Measurements from ENCODE around the gene VPS26C.

Gene VPS26C

GRCh38 chr21:37278199-37278598 lies 11.1 kb upstream of the VPS26C start:
- no peak for TF ChIP-seq TAF1 (IDR thresholded peaks at IDR 0.05; ENCODE audit: borderline replicate concordance, low read depth, low read length)
- no peak for TF ChIP-seq POLR2A (IDR thresholded peaks at IDR 0.05; ENCODE audit: low read depth, low read length)
- no peak for TF ChIP-seq POLR2AphosphoS5 (IDR thresholded peaks at IDR 0.05; ENCODE audit: low read depth, low read length)
- DNase-seq (ENCODE audit: insufficient read length) (no peak), FAIRE-seq (no peak)

DNA sequence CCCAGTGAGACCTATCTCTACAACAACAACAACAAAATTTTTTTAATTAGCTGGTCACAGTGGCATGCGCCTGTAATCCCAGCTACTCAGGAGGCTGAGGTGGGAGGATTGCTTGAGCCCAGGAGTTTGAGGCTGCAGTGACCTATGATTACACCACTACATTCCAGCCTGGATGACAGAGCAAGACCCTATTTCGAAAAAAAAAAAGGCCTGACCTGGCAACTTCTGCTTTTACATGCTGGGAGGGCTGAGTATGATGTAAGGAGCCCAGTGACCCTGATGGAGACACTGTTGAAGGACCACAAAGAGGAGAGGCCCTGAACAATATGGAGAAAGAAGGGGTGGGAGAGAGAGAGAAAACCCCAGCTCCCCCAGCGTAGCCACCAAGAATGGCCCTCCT lies 9.2 kb upstream of the VPS26C start:
- TF ChIP-seq POLR2AphosphoS5 (IDR thresholded peaks at IDR 0.05; ENCODE audit: low read depth, low read length) = no peak
- TF ChIP-seq TAF1 (IDR thresholded peaks at IDR 0.05; ENCODE audit: borderline replicate concordance, low read depth, low read length) = no peak
- TF ChIP-seq POLR2A (IDR thresholded peaks at IDR 0.05; ENCODE audit: low read depth, low read length) = no peak
- no peak for FAIRE-seq
- DNase-seq (ENCODE audit: insufficient read length) = no peak

GRCh38 chr21:37273911-37274690 lies 7.0 kb upstream of the VPS26C start:
- no peak for TF ChIP-seq POLR2A (IDR thresholded peaks at IDR 0.05; ENCODE audit: low read depth, low read length)
- TF ChIP-seq POLR2AphosphoS5 (IDR thresholded peaks at IDR 0.05; ENCODE audit: low read depth, low read length) = no peak
- TF ChIP-seq TAF1 (IDR thresholded peaks at IDR 0.05; ENCODE audit: borderline replicate concordance, low read depth, low read length) = no peak
- FAIRE-seq = peak; percentile 73
- DNase-seq (ENCODE audit: insufficient read length) = no peak

- TF ChIP-seq POLR2A (IDR thresholded peaks at IDR 0.05; ENCODE audit: low read depth, low read length) = no peak
- no peak for TF ChIP-seq TAF1 (IDR thresholded peaks at IDR 0.05; ENCODE audit: borderline replicate concordance, low read depth, low read length)
- no peak for TF ChIP-seq POLR2AphosphoS5 (IDR thresholded peaks at IDR 0.05; ENCODE audit: low read depth, low read length)
- FAIRE-seq (no peak), DNase-seq (ENCODE audit: insufficient read length) (no peak)
Measured at GRCh38 chr21:37273440-37273839, 6.3 kb upstream of the VPS26C start.

- TF ChIP-seq POLR2AphosphoS5 (IDR thresholded peaks at IDR 0.05; ENCODE audit: low read depth, low read length) = no peak
- FAIRE-seq (no peak), DNase-seq (ENCODE audit: insufficient read length) (no peak)
Measured at GRCh38 chr21:37272897-37273296, 5.8 kb upstream of the VPS26C start.

DNA sequence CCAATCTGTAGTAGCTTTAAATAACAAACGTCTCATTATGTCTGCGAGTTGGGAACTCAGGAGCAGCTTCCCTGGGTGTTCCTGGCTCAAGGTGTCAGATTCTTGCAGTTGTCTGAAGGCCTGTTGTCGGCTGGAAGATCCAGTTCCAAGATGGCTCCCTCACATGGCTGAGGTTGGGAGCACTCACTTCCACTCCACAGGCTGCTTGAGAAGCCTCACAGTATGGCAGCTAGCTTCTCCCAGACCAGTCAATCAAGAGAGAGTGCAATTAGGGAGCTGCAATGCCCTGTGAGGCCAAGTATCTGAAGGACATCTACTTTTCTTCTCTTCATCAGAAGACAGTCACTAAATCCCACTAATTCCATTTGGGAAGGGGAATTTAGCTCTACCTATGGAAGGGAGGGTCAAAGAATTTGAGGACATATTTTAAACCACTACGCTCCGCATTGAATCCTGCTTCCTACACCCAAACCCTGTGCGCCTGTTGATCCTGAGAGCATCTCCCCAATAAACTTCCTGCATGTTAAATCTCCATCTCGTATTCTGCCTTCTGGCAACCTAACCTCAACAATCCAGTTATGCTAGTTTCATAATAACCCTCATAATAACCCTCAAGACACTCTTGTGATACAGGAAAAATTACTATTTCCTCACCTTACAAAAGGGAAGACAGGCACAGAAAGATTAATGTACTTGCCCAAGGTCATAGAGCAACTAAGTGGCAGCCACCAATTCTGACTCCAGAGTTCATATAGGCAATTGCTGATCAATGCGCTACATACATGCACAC lies 3.6 kb upstream of the VPS26C start:
- TF ChIP-seq TAF1 (IDR thresholded peaks at IDR 0.05; ENCODE audit: borderline replicate concordance, low read depth, low read length) = no peak
- no peak for TF ChIP-seq POLR2A (IDR thresholded peaks at IDR 0.05; ENCODE audit: low read depth, low read length)
- no peak for TF ChIP-seq POLR2AphosphoS5 (IDR thresholded peaks at IDR 0.05; ENCODE audit: low read depth, low read length)
- DNase-seq (ENCODE audit: insufficient read length) = no peak
- no peak for FAIRE-seq

GRCh38 chr21:37269481-37269880 lies 2.3 kb upstream of the VPS26C start:
- DNase-seq (ENCODE audit: insufficient read length) (no peak), FAIRE-seq (no peak)

DNA sequence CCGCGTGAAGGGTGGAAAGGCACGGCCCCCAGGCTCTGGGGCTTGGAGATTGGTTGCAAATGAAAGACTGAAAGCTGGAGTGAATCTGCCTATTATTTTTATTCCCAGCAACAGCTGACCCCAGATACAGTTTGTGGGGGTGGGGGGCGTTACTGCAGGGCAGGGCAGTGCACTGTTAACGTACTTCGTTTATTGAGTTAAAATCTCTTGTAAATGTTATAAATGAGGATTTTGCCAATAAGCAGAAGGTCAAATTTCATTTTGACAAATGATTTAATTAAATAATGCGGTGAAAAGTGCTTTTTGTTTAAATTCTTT lies 1.0 kb upstream of the VPS26C start:
- DNase-seq (ENCODE audit: insufficient read length) (no peak), FAIRE-seq (no peak)
- TF ChIP-seq TAF1 (IDR thresholded peaks at IDR 0.05; ENCODE audit: borderline replicate concordance, low read depth, low read length) (no peak), POLR2A (IDR thresholded peaks at IDR 0.05; ENCODE audit: low read depth, low read length) (no peak), POLR2AphosphoS5 (IDR thresholded peaks at IDR 0.05; ENCODE audit: low read depth, low read length) (no peak)

More at GRCh38 chr21:37269481-37269880, 2.3 kb upstream of the VPS26C start:
- TF ChIP-seq POLR2A (IDR thresholded peaks at IDR 0.05; ENCODE audit: low read depth, low read length) (no peak), TAF1 (IDR thresholded peaks at IDR 0.05; ENCODE audit: borderline replicate concordance, low read depth, low read length) (no peak), POLR2AphosphoS5 (IDR thresholded peaks at IDR 0.05; ENCODE audit: low read depth, low read length) (no peak)

- no peak for DNase-seq (ENCODE audit: insufficient read length)
Measured at GRCh38 chr21:37266515-37267221, 466 bp downstream of the VPS26C start.

GRCh38 chr21:37264808-37265207 lies 2.3 kb downstream of the VPS26C start:
- no peak for FAIRE-seq
- TF ChIP-seq POLR2A (IDR thresholded peaks at IDR 0.05; ENCODE audit: low read depth, low read length) = no peak
- no peak for TF ChIP-seq POLR2AphosphoS5 (IDR thresholded peaks at IDR 0.05; ENCODE audit: low read depth, low read length)
- TF ChIP-seq TAF1 (IDR thresholded peaks at IDR 0.05; ENCODE audit: borderline replicate concordance, low read depth, low read length) = no peak
- no peak for DNase-seq (ENCODE audit: insufficient read length)

More at GRCh38 chr21:37266515-37267221, 466 bp downstream of the VPS26C start:
- peak; percentile 83 for FAIRE-seq
- TF ChIP-seq TAF1 (IDR thresholded peaks at IDR 0.05; ENCODE audit: borderline replicate concordance, low read depth, low read length) (no peak), POLR2A (IDR thresholded peaks at IDR 0.05; ENCODE audit: low read depth, low read length) (no peak), POLR2AphosphoS5 (IDR thresholded peaks at IDR 0.05; ENCODE audit: low read depth, low read length) (no peak)

DNA sequence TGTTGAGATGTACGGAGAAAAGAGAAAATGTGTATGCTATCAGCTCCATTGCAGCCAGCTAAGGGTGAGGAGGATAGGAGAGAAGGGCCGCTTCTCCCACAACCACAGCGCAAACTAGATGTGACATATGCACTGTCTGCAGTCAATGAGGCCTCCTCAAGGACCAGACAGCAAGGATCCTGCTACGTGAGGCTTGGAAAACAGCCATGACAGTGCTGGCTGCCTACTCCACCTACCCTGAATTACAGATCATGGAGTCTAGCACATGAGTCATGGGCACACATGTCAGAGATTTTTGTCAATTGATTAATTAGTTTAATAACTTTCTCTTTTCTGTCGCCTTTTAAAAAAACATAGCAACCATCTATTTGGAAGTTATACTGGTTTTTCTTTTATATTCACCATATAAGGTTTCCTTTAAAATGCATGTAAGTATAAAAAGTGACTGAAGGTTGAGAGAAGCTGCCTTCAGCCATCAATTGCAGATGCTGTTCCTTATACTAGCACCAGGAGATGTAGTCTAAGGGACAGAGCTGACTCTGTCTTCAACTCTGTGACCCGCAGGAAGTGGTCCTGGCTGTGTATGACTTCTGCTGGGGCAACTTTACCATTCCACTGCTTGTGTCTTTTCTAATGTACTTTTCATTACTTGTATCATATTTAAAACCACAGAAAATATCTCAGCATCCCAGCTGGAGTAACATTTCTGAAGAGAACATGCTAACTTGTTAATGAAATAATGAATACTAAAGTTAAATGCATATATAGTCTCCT lies 3.1 kb downstream of the VPS26C start:
- no peak for FAIRE-seq
- DNase-seq (ENCODE audit: insufficient read length) = no peak
- no peak for TF ChIP-seq TAF1 (IDR thresholded peaks at IDR 0.05; ENCODE audit: borderline replicate concordance, low read depth, low read length)
- TF ChIP-seq POLR2A (IDR thresholded peaks at IDR 0.05; ENCODE audit: low read depth, low read length) = no peak
- no peak for TF ChIP-seq POLR2AphosphoS5 (IDR thresholded peaks at IDR 0.05; ENCODE audit: low read depth, low read length)

Data from GM12892 (cell line).